Activated B cell treated with CpG ODN at 0.5 μM for 24 hours (primary cell): Measurements from ENCODE around the gene FGD5. TPM values are rescaled to one million over a fixed set of nuclear protein-coding genes. Genes with fewer than 3 reads are reported as not detected.

ENCODE experiments used
- ATAC-seq: fragments of 200-7000 bp; cut with Tn5 transposase; one replicate; pipeline ENCODE4 v1.10.0; 2021; ENCODE audit warnings: low read depth, mild to moderate bottlenecking, moderate library complexity
- CTCF ChIA-PET: fragments of 350-600 bp; sonication (Branson Sonifier 250); formaldehyde crosslinking; loops from one replicate; lab custom pipeline; 2021; ENCODE audit warnings: antibody characterized with exemption; lab: Charles Lee
- POLR2A ChIA-PET: fragments of 350-600 bp; sonication (Branson Sonifier 250); formaldehyde crosslinking; loops from one replicate; lab custom pipeline; 2021; ENCODE audit warnings: antibody characterized with exemption; lab: Charles Lee
- DNase-seq: peaks from one replicate; pipeline ENCODE4 v3.0.0; 2022
- H3K27ac Mint-ChIP-seq: one replicate; pipeline ENCODE4 v1.8.0; 2020; ENCODE audit warnings: mixed read lengths
- H3K27me3 Mint-ChIP-seq: one replicate; pipeline ENCODE4 v1.8.0; 2021; ENCODE audit warnings: mixed read lengths
- H3K36me3 Mint-ChIP-seq: one replicate; pipeline ENCODE4 v1.8.0; 2021; ENCODE audit warnings: low read depth, mixed read lengths
- H3K4me1 Mint-ChIP-seq: one replicate; pipeline ENCODE4 v1.8.0; 2021; ENCODE audit warnings: mixed read lengths
- H3K4me3 Mint-ChIP-seq: one replicate; pipeline ENCODE4 v1.8.0; 2020; ENCODE audit warnings: mild to moderate bottlenecking, mixed read lengths
- H3K9me3 Mint-ChIP-seq: one replicate; pipeline ENCODE4 v1.8.0; 2020; ENCODE audit warnings: mixed read lengths
- intact Hi-C: fragments of 100-400 bp; cut with micrococcal nuclease; formaldehyde crosslinking; loops from one replicate; pipeline ENCODE4 v1.15.1; 2024
- total RNA-seq: library from RNA; stranded (reverse); gene quantifications from 2 replicates; pipeline ENCODE4 v1.2.3, GENCODE V29; 2022
- TF ChIP-seq, protein P1 (sequence below): fragments of 200-600 bp; IDR thresholded peaks from one replicate; pipeline ENCODE4 v1.8.0; 2022; ENCODE audit warnings: antibody characterized with exemption, mild to moderate bottlenecking

FGD5 gene
- total RNA-seq, 1 donor from 2014 or later = not detected

DNA sequence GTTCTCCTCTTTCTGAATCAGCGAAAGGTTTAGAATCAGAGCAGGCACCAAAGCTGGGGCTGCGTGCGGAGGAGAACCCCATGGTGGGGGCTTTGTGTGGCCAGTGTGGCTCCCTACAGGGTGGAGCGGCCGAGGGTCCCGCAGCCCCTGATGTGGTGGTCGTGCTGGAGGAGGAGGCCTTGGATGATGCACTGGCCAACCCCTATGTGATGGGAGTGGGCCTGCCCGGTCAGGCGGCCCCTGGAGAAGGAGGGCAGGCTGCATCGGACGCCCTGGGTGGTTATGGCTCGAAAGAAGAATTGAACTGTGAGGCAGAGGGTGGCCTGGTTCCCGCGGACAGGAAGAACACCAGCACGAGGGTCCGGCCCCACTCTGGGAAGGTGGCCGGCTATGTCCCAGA is 1.4 kb downstream of the FGD5 start:
- DNase-seq (no peak), ATAC-seq (no peak)
- H3K9me3 Mint-ChIP-seq = no peaks in the 10 kb centered on the region
- H3K4me1 Mint-ChIP-seq = no peaks in the 10 kb centered on the region
- TF ChIP-seq, protein P1, sequence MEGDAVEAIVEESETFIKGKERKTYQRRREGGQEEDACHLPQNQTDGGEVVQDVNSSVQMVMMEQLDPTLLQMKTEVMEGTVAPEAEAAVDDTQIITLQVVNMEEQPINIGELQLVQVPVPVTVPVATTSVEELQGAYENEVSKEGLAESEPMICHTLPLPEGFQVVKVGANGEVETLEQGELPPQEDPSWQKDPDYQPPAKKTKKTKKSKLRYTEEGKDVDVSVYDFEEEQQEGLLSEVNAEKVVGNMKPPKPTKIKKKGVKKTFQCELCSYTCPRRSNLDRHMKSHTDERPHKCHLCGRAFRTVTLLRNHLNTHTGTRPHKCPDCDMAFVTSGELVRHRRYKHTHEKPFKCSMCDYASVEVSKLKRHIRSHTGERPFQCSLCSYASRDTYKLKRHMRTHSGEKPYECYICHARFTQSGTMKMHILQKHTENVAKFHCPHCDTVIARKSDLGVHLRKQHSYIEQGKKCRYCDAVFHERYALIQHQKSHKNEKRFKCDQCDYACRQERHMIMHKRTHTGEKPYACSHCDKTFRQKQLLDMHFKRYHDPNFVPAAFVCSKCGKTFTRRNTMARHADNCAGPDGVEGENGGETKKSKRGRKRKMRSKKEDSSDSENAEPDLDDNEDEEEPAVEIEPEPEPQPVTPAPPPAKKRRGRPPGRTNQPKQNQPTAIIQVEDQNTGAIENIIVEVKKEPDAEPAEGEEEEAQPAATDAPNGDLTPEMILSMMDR = no peak
- no peak overlapping the region for H3K4me3 Mint-ChIP-seq
- H3K27ac Mint-ChIP-seq = no peak overlapping the region
- H3K27me3 Mint-ChIP-seq = peaks cover 11% of the 10 kb centered on the region
- ChIA-PET CTCF (no interaction called here), POLR2A (no interaction called here)
- no peaks in the 10 kb centered on the region for H3K36me3 Mint-ChIP-seq
- intact Hi-C loops = no loop called here

DNA sequence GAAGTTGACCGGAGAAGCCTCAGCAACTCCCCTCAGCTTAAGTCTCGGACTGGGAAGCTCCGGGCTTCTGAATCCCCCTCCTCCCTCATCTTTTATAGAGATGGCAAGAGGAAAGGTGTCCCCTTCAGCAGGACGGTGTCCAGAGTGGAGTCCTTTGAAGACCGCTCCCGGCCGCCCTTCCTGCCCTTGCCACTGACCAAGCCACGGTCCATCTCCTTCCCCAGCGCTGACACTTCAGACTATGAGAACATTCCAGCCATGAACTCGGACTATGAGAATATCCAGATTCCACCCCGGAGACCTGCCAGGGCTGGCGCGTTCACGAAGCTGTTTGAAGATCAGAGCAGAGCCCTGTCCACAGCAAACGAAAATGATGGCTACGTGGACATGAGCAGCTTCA is 2.4 kb downstream of the FGD5 start:
- intact Hi-C loops = no loop called here
- CTCF ChIA-PET = no interaction called here
- no peak overlapping the region for H3K27ac Mint-ChIP-seq
- POLR2A ChIA-PET = no interaction called here
- H3K36me3 Mint-ChIP-seq = no peaks in the 10 kb centered on the region
- DNase-seq = no peak
- H3K9me3 Mint-ChIP-seq = no peaks in the 10 kb centered on the region
- H3K4me3 Mint-ChIP-seq = no peak overlapping the region
- no peak for ATAC-seq
- no peaks in the 10 kb centered on the region for H3K4me1 Mint-ChIP-seq
- H3K27me3 Mint-ChIP-seq = peaks cover 14% of the 10 kb centered on the region
- TF ChIP-seq, protein P1 = no peak

DNA sequence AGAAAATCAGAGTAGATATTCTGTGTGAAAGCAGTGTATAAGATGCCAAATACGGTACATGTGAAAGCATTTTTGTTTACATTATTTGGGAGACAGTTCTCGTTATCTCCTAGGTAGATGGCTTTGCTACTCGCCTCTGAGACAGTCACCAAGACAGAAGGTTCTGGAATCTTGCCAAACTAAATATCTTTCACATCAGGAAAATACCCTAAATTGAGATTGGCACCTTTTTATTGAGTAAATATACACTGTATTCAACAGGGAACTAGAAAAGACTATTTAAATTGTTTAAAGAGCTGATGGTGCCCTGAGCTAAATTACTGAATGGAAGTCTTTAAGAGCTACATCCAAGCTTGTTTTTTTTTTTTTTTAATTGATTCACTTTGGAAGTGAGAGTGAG is 3.4 kb downstream of the FGD5 start:
- Mint-ChIP-seq H3K4me3 (no peak overlapping the region), H3K36me3 (no peaks in the 10 kb centered on the region), H3K27me3 (peaks cover 15% of the 10 kb centered on the region), H3K27ac (no peak overlapping the region), H3K4me1 (no peaks in the 10 kb centered on the region), H3K9me3 (no peaks in the 10 kb centered on the region)
- TF ChIP-seq, protein P1 = no peak
- intact Hi-C loops = no loop called here
- DNase-seq (no peak), ATAC-seq (no peak)
- CTCF ChIA-PET = no interaction called here
- POLR2A ChIA-PET = no interaction called here

DNA sequence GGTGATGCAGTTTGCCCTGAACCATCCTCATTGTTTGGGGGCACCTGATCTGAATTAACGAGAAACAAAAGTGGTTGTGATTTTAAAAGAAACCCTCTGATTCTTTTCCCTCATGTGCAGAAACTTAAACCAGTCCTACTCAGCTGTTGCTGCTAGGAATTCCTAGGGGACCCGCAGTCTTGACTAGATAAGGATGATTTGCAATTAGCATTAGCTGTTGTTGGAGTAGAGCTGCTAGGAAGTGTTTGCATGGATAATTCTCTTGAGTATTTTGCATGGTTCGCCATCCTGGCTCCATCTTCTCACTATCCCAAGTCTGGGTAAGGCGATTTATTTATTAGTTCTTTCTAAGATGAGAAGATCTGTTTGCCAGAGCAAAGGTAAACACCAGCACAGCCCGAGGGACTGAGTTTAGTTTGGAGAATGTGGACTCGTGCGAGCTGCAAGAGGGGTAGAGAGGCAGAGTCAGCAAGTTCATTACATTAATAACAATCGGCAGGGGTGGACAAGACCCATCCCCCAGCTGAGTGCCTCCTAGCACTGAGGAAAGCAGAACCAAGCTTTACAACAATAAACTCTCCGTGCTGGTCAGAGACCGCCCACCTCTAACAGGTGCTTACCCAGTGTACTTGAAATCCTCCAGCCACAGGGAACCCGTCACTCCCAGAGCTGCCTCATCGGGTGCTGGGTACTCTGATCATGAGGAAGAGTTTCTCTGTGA is 4.1 kb downstream of the FGD5 start:
- ChIA-PET CTCF (no interaction called here), POLR2A (no interaction called here)
- no peak for DNase-seq
- no peaks in the 10 kb centered on the region for H3K9me3 Mint-ChIP-seq
- no peaks in the 10 kb centered on the region for H3K36me3 Mint-ChIP-seq
- H3K27ac Mint-ChIP-seq = no peak overlapping the region
- H3K4me1 Mint-ChIP-seq = no peaks in the 10 kb centered on the region
- TF ChIP-seq, protein P1 = no peak
- H3K4me3 Mint-ChIP-seq = no peak overlapping the region
- ATAC-seq = no peak
- H3K27me3 Mint-ChIP-seq = peaks cover 19% of the 10 kb centered on the region
- intact Hi-C loops = no loop called here

DNA sequence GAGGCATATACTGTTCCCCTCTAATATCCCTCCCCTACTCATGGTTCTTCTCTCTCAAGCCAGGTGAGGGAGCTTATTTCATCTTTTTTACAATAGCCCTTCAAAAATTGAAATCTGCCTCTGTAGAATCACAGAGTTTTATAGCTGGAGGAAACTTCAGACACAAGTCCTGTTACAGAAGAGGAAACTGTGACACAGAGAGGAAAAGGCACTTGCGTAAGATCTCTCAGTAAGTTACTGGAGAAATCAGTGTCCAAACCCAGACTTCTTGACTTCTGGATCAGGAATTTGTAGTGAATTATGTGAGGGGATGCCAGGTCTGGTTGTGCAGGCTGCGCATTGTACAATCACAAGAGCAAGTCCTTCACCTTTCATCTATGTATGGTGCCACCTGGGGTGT is 4.6 kb downstream of the FGD5 start:
- POLR2A ChIA-PET = no interaction called here
- Mint-ChIP-seq H3K36me3 (no peaks in the 10 kb centered on the region), H3K27me3 (peaks cover 23% of the 10 kb centered on the region), H3K4me3 (no peak overlapping the region), H3K4me1 (no peaks in the 10 kb centered on the region), H3K27ac (no peak overlapping the region), H3K9me3 (no peaks in the 10 kb centered on the region)
- CTCF ChIA-PET = no interaction called here
- TF ChIP-seq, protein P1 = no peak
- intact Hi-C loops = no loop called here
- ATAC-seq = no peak
- DNase-seq = no peak
